HepG2 (cell line): ENCODE data around the gene NPDC1. TPM values are rescaled to one million over a fixed set of nuclear protein-coding genes. Genes with fewer than 3 reads are reported as not detected.

Source experiments
- CAMTA2 ChIP-seq: sonication (generic); formaldehyde crosslinking; IDR thresholded peaks from 2 replicates; pipeline ENCODE4 v1.4.0; 2020; ENCODE audit warnings: mild to moderate bottlenecking, missing genetic modification reagents, borderline replicate concordance
- EP300 ChIP-seq, 3 experiments: sonication (generic) in 1 of 3; formaldehyde crosslinking in 1 of 3; IDR thresholded peaks; 2 replicates each; pipeline versions ENCODE4 v1.5.1 to v1.6.1; 2011 to 2020; ENCODE audit warnings: low read depth in 2 of 3, low read length in 2 of 3, borderline replicate concordance in 1 of 3, improper control_type of control experiment in 1 of 3, mild to moderate bottlenecking in 1 of 3, missing genetic modification reagents in 1 of 3, moderate library complexity in 1 of 3
- KDM5B ChIP-seq: sonication (generic); formaldehyde crosslinking; IDR thresholded peaks from 2 replicates; pipeline ENCODE4 v1.4.0; 2020; ENCODE audit warnings: missing genetic modification reagents, mild to moderate bottlenecking, borderline replicate concordance
- MIER3 ChIP-seq: IDR thresholded peaks from 2 replicates; pipeline ENCODE4 v1.6.1; 2016; ENCODE audit warnings: missing compliant biosample characterization, borderline replicate concordance
- SAFB2 ChIP-seq: sonication (generic); formaldehyde crosslinking; IDR thresholded peaks from 2 replicates; pipeline ENCODE4 v1.5.1; 2020; ENCODE audit warnings: missing genetic modification reagents, low read depth, mild to moderate bottlenecking, borderline replicate concordance
- TSC22D2 ChIP-seq: sonication (generic); formaldehyde crosslinking; IDR thresholded peaks from 2 replicates; pipeline ENCODE4 v1.5.1; 2020; ENCODE audit warnings: missing genetic modification reagents, mild to moderate bottlenecking, borderline replicate concordance
- ZNF138 ChIP-seq: sonication (generic); formaldehyde crosslinking; IDR thresholded peaks from 2 replicates; pipeline ENCODE4 v1.5.0; 2020; ENCODE audit warnings: mild to moderate bottlenecking, low read depth, missing genetic modification reagents
- ZNF546 ChIP-seq: sonication (generic); formaldehyde crosslinking; conservative IDR thresholded peaks from 2 replicates; pipeline ENCODE4 v1.8.1; 2023; ENCODE audit warnings: mild to moderate bottlenecking, missing genetic modification reagents
- ZNF598 ChIP-seq: sonication (generic); formaldehyde crosslinking; IDR thresholded peaks from 2 replicates; pipeline ENCODE4 v1.5.1; 2020; ENCODE audit warnings: mild to moderate bottlenecking, missing genetic modification reagents, borderline replicate concordance
- ZNF790 ChIP-seq: sonication (generic); formaldehyde crosslinking; IDR thresholded peaks from 2 replicates; pipeline ENCODE4 v1.8.0; 2022; ENCODE audit warnings: missing genetic modification reagents, mild to moderate bottlenecking, borderline replicate concordance
- polyA plus RNA-seq, 8 experiments: library from polyadenylated mRNA; depleted of rRNA in 3 of 8; stranded (reverse) in 7 of 8; unstranded in 1 of 8; fragments of >200 nt; fragmentation: Illumina TruSeq in 4 of 8; extraction: Trizol in 4 of 8; gene quantifications; 2 replicates each; pipeline versions ENCODE4 v1.2.1 to v1.2.3, GENCODE V29; 2011 to 2016; ENCODE audit warnings: low read depth in 4 of 8, missing spikeins in 1 of 8, mixed read lengths in 1 of 8; ENCODE audit not compliant: insufficient read depth in 1 of 8
- total RNA-seq, 5 experiments: library from RNA; depleted of rRNA; stranded (reverse); fragments of >200 nt; fragmentation: Illumina TruSeq; extraction: Trizol; gene quantifications; 2 replicates each; pipeline ENCODE4 v1.2.3, GENCODE V29; 2016; ENCODE audit warnings: low read depth in 1 of 5
- TF ChIP-seq, protein P1 (sequence below): sonication (generic); formaldehyde crosslinking; IDR thresholded peaks from 2 replicates; pipeline ENCODE4 v1.4.0; 2020; ENCODE audit warnings: low read depth, missing genetic modification reagents
- TF ChIP-seq, protein P2 (sequence below): sonication (generic); formaldehyde crosslinking; IDR thresholded peaks from 2 replicates; pipeline ENCODE4 v1.4.0; 2020; ENCODE audit warnings: missing genetic modification reagents
- TF ChIP-seq, protein P3 (sequence below), 2 experiments: fragments of 450-650 bp in 1 of 2; sonication (generic) in 1 of 2; formaldehyde crosslinking; IDR thresholded peaks; 2 replicates each; pipeline versions ENCODE4 v1.5.0 to v1.8.0; 2020 to 2022; ENCODE audit warnings: mild to moderate bottlenecking in 1 of 2, missing genetic modification reagents in 1 of 2
- TF ChIP-seq, protein P4 (sequence below): sonication (generic); formaldehyde crosslinking; IDR thresholded peaks from 2 replicates; pipeline ENCODE4 v1.4.0; 2020; ENCODE audit warnings: missing genetic modification reagents

The NPDC1 gene
- total and polyA plus RNA-seq, 2 of the 13 experiments (the other 11 are each of a cell fraction or from before 2014, with no cell fraction given) = 0.84 to 5.4 TPM

DNA sequence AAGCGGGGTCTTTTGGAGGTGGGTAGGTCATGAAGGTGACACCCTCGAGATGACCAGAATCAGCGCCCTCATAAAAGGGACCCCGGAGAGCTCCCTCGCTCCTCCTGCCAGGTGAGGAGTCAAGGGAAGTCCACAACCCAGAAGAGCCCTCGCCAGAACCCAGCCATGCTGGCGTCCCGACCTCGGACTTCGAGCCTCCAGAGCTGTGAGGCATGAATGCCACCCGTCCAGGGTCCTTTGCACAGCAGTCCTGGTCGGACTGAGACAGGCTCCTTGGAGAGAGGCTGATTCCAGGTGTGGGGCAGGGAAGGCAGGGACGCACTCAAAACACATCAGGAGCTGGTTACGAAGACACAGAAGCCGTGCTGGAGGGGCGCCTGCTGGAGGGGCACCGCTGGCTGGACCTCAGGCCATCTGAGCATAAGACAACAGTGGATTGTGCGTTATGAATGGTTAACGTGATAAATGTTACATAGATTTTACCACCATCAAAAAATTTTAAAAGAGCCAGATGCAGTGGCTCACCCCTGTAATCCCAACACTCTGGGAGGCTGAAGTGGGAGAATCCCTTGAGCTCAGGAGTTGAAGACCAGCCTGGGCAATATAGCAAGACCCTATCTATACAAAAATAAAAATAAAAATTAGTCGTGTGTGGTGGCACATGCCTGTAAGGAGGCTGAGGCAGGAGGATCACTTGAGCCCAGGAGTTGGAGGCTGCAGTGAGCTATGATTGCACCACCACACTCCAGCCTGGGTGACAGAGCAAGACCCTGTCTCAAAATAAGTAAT, 43.9 kb downstream of the NPDC1 start (continued):
- no peak for TF ChIP-seq ZNF790 (CRISPR knock-in tag)
- no peak for TF ChIP-seq EP300 (IDR thresholded peaks at IDR 0.05; ENCODE audit: low read depth in 2 of 2, low read length in 2 of 2)
- no peak for TF ChIP-seq EP300 (CRISPR knock-in tag; IDR thresholded peaks at IDR 0.05; ENCODE audit: borderline replicate concordance)
- TF ChIP-seq, protein P1, sequence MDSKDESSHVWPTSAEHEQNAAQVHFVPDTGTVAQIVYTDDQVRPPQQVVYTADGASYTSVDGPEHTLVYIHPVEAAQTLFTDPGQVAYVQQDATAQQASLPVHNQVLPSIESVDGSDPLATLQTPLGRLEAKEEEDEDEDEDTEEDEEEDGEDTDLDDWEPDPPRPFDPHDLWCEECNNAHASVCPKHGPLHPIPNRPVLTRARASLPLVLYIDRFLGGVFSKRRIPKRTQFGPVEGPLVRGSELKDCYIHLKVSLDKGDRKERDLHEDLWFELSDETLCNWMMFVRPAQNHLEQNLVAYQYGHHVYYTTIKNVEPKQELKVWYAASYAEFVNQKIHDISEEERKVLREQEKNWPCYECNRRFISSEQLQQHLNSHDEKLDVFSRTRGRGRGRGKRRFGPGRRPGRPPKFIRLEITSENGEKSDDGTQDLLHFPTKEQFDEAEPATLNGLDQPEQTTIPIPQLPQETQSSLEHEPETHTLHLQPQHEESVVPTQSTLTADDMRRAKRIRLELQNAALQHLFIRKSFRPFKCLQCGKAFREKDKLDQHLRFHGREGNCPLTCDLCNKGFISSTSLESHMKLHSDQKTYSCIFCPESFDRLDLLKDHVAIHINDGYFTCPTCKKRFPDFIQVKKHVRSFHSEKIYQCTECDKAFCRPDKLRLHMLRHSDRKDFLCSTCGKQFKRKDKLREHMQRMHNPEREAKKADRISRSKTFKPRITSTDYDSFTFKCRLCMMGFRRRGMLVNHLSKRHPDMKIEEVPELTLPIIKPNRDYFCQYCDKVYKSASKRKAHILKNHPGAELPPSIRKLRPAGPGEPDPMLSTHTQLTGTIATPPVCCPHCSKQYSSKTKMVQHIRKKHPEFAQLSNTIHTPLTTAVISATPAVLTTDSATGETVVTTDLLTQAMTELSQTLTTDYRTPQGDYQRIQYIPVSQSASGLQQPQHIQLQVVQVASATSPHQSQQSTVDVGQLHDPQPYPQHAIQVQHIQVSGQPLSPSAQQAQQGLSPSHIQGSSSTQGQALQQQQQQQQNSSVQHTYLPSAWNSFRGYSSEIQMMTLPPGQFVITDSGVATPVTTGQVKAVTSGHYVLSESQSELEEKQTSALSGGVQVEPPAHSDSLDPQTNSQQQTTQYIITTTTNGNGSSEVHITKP = no peak
- TF ChIP-seq, protein P2, sequence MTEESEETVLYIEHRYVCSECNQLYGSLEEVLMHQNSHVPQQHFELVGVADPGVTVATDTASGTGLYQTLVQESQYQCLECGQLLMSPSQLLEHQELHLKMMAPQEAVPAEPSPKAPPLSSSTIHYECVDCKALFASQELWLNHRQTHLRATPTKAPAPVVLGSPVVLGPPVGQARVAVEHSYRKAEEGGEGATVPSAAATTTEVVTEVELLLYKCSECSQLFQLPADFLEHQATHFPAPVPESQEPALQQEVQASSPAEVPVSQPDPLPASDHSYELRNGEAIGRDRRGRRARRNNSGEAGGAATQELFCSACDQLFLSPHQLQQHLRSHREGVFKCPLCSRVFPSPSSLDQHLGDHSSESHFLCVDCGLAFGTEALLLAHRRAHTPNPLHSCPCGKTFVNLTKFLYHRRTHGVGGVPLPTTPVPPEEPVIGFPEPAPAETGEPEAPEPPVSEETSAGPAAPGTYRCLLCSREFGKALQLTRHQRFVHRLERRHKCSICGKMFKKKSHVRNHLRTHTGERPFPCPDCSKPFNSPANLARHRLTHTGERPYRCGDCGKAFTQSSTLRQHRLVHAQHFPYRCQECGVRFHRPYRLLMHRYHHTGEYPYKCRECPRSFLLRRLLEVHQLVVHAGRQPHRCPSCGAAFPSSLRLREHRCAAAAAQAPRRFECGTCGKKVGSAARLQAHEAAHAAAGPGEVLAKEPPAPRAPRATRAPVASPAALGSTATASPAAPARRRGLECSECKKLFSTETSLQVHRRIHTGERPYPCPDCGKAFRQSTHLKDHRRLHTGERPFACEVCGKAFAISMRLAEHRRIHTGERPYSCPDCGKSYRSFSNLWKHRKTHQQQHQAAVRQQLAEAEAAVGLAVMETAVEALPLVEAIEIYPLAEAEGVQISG = no peak; the same call in 1 of the 2 replicates
- no peak for TF ChIP-seq ZNF546
- no peak for TF ChIP-seq CAMTA2 (CRISPR knock-in tag)
- 0 out of 2 replicates have a peak, but pooled peaks have one; percentile 35 for TF ChIP-seq KDM5B (CRISPR knock-in tag)
- TF ChIP-seq SAFB2 (CRISPR knock-in tag) = no peak
- peak; percentile 54; the same call in 1 of the 2 replicates for TF ChIP-seq ZNF598 (CRISPR knock-in tag)
- TF ChIP-seq, protein P3, sequence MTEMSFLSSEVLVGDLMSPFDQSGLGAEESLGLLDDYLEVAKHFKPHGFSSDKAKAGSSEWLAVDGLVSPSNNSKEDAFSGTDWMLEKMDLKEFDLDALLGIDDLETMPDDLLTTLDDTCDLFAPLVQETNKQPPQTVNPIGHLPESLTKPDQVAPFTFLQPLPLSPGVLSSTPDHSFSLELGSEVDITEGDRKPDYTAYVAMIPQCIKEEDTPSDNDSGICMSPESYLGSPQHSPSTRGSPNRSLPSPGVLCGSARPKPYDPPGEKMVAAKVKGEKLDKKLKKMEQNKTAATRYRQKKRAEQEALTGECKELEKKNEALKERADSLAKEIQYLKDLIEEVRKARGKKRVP (CRISPR knock-in tag; IDR thresholded peaks at IDR 0.05) = no peak
- TF ChIP-seq TSC22D2 (CRISPR knock-in tag) = no peak
- no peak for TF ChIP-seq ZNF138 (CRISPR knock-in tag)
- TF ChIP-seq, protein P4, sequence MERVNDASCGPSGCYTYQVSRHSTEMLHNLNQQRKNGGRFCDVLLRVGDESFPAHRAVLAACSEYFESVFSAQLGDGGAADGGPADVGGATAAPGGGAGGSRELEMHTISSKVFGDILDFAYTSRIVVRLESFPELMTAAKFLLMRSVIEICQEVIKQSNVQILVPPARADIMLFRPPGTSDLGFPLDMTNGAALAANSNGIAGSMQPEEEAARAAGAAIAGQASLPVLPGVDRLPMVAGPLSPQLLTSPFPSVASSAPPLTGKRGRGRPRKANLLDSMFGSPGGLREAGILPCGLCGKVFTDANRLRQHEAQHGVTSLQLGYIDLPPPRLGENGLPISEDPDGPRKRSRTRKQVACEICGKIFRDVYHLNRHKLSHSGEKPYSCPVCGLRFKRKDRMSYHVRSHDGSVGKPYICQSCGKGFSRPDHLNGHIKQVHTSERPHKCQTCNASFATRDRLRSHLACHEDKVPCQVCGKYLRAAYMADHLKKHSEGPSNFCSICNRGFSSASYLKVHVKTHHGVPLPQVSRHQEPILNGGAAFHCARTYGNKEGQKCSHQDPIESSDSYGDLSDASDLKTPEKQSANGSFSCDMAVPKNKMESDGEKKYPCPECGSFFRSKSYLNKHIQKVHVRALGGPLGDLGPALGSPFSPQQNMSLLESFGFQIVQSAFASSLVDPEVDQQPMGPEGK (CRISPR knock-in tag) = no peak
- TF ChIP-seq MIER3 (CRISPR knock-in tag) = no peak; the same call in 1 of the 2 replicates
